Panc1 (cell line): Measurements from ENCODE around the gene MEGF11. TPM values are rescaled to one million over a fixed set of nuclear protein-coding genes. Genes with fewer than 3 reads are reported as not detected.

ENCODE experiments used
- ATAC-seq: fragments of 200-7000 bp; cut with Tn5 transposase; 2 replicates; pipeline ENCODE4 v1.9.1; 2020; ENCODE audit warnings: mild to moderate bottlenecking, moderate library complexity
- BruUV-seq: library from RNA; stranded (reverse); fragments of 400-500 nt; replicated peaks from 2 replicates; lab custom pipeline; 2021; lab: Mats Ljungman, UMichigan
- CTCF ChIA-PET: fragments of 300-600 bp; sonication (Branson Sonifier 250); formaldehyde crosslinking; loops from one replicate; lab custom pipeline; 2022; ENCODE audit warnings: antibody characterized with exemption; lab: Charles Lee
- POLR2A ChIA-PET: fragments of 300-600 bp; sonication (Branson Sonifier 250); formaldehyde crosslinking; loops from one replicate; lab custom pipeline; 2022; ENCODE audit warnings: antibody characterized with exemption; lab: Charles Lee
- DNase-seq: peaks from one replicate; pipeline ENCODE4 v3.0.0-alpha.2; 2010; ENCODE audit warnings: low read depth, low spot score
- H3K27ac ChIP-seq: 2 replicates; pipeline ENCODE4 v1.5.1; 2011; ENCODE audit warnings: mild to moderate bottlenecking, low read length, inconsistent platforms
- H3K27me3 ChIP-seq: fragments of 200-500 bp; sonication (Bioruptor generic); 2 replicates; pipeline ENCODE4 v1.6.0; 2014; ENCODE audit warnings: low read length, inconsistent platforms; ENCODE audit not compliant: control insufficient read depth, insufficient read depth
- H3K36me3 ChIP-seq: fragments of 200-500 bp; sonication (Bioruptor generic); 2 replicates; pipeline ENCODE4 v1.5.1; 2014; ENCODE audit warnings: inconsistent platforms, mild to moderate bottlenecking, low read length, moderate library complexity; ENCODE audit not compliant: control insufficient read depth, insufficient read depth
- H3K4me1 ChIP-seq: 2 replicates; pipeline ENCODE4 v1.5.1; 2011; ENCODE audit warnings: inconsistent platforms, mild to moderate bottlenecking, low read length, moderate library complexity; ENCODE audit not compliant: control insufficient read depth, insufficient read depth
- H3K4me3 ChIP-seq, 2 experiments: 2 replicates each; pipeline ENCODE4 v1.5.1; 2011 to 2012; ENCODE audit warnings: low read depth in 2 of 2, low read length in 2 of 2, mild to moderate bottlenecking in 2 of 2, inconsistent platforms in 1 of 2, moderate library complexity in 1 of 2
- H3K9me3 ChIP-seq: fragments of 200-500 bp; sonication (Bioruptor generic); 2 replicates; pipeline ENCODE4 v1.5.1; 2014; ENCODE audit warnings: low read depth, mild to moderate bottlenecking, inconsistent platforms, low read length, moderate library complexity; ENCODE audit not compliant: control insufficient read depth, insufficient read depth
- CTCF ChIP-seq: fragments of 450-650 bp; IDR thresholded peaks from 2 replicates; pipeline ENCODE4 v1.5.1; 2017; ENCODE audit warnings: mild to moderate bottlenecking
- POLR2AphosphoS5 ChIP-seq: IDR thresholded peaks from 2 replicates; pipeline ENCODE4 v1.6.1; 2012; ENCODE audit warnings: mild to moderate bottlenecking, low read depth, low read length, moderate library complexity
- SIN3A ChIP-seq: IDR thresholded peaks from 2 replicates; pipeline ENCODE4 v1.6.1; 2012; ENCODE audit warnings: low read depth, mild to moderate bottlenecking, low read length, moderate library complexity, borderline replicate concordance; ENCODE audit not compliant: insufficient read depth
- TCF7L2 ChIP-seq: IDR thresholded peaks from 2 replicates; pipeline ENCODE4 v1.6.1; 2011; ENCODE audit warnings: mild to moderate bottlenecking, low read depth, low read length, inconsistent platforms
- in situ Hi-C: cut with HindIII; loops from 2 replicates; pipeline ENCODE4 v1.10.0; 2016; ENCODE audit warnings: low sequenced_read_pairs, low pct_unique_long_range_greater_than_20kb
- intact Hi-C: fragments of 100-400 bp; cut with micrococcal nuclease; formaldehyde crosslinking; loops from one replicate; pipeline ENCODE4 v1.10.0; 2022; ENCODE audit not compliant: unreplicated experiment
- total RNA-seq: library from RNA; stranded (reverse); gene quantifications from one replicate; pipeline ENCODE4 v1.2.1, GENCODE V29; 2021; ENCODE audit not compliant: unreplicated experiment
- TF ChIP-seq, protein P1 (sequence below), 2 experiments: IDR thresholded peaks; 2 replicates each; pipeline ENCODE4 v1.6.1; 2011 to 2012; ENCODE audit warnings: low read depth in 2 of 2, control low read depth in 1 of 2, low read length in 1 of 2, mild to moderate bottlenecking in 1 of 2, moderate library complexity in 1 of 2; ENCODE audit not compliant: insufficient read depth in 1 of 2

MEGF11 gene
- total RNA-seq, 1 experiment from 2014 or later = 0.95 TPM

DNA sequence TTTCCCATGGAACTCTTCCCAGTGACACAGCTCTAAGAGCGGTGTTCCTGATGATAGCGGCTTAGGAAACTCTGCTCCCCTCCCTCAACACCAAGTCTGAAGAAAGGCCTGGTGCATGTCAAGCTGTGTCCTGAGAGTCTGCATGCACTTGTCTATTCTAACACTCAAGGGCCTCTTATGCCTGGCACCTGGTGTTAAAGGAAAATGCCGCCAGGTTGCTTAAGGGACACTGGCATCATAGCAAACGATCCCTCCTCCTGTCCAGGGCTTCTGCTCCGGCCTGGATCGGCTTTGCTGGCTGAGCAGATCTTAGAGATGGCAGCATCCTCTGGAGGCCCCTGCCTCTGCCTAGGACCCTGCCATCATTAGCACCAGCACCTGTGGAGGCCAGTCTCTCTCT is 121.7 kb downstream of the MEGF11 start:
- in situ Hi-C loops = no loop called here
- TF ChIP-seq POLR2AphosphoS5 = no peak
- TF ChIP-seq CTCF = no peak
- TF ChIP-seq SIN3A = no peak
- TF ChIP-seq, protein P1, sequence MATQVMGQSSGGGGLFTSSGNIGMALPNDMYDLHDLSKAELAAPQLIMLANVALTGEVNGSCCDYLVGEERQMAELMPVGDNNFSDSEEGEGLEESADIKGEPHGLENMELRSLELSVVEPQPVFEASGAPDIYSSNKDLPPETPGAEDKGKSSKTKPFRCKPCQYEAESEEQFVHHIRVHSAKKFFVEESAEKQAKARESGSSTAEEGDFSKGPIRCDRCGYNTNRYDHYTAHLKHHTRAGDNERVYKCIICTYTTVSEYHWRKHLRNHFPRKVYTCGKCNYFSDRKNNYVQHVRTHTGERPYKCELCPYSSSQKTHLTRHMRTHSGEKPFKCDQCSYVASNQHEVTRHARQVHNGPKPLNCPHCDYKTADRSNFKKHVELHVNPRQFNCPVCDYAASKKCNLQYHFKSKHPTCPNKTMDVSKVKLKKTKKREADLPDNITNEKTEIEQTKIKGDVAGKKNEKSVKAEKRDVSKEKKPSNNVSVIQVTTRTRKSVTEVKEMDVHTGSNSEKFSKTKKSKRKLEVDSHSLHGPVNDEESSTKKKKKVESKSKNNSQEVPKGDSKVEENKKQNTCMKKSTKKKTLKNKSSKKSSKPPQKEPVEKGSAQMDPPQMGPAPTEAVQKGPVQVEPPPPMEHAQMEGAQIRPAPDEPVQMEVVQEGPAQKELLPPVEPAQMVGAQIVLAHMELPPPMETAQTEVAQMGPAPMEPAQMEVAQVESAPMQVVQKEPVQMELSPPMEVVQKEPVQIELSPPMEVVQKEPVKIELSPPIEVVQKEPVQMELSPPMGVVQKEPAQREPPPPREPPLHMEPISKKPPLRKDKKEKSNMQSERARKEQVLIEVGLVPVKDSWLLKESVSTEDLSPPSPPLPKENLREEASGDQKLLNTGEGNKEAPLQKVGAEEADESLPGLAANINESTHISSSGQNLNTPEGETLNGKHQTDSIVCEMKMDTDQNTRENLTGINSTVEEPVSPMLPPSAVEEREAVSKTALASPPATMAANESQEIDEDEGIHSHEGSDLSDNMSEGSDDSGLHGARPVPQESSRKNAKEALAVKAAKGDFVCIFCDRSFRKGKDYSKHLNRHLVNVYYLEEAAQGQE (IDR thresholded peaks at IDR 0.05; ENCODE audit: insufficient read depth in 1 of 2, low read depth in 2 of 2, low read length in 1 of 2) = no peak
- no peak for TF ChIP-seq TCF7L2
- CTCF ChIA-PET = no interaction called here

DNA sequence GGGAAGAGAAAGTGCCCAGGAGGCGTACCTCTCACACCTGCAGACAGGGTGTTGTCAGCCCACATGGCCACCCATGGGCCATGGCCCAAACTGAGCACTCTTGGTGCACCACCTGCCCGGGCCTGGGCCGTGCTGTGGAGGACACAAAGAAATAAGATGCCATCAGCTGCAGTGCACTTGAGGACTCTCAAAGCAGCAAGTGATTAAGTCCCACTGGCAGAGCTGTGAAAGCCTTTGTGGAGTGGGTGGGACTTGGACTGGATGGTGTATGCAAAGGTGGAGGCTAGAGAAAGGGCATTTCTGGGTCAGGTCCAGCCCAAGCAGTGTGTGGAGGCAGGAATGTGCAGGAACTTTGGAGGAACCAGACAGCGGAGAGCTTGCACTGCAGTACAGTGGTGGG is 122.3 kb downstream of the MEGF11 start:
- Histone ChIP-seq H3K4me3 (no peak overlapping the region), H3K9me3 (no peaks in the 10 kb centered on the region), H3K27me3 (peaks cover 11% of the 10 kb centered on the region), H3K4me1 (no peaks in the 10 kb centered on the region; the same call in 1 of the 2 replicates), H3K27ac (no peak overlapping the region), H3K36me3 (no peaks in the 10 kb centered on the region)
- ChIA-PET POLR2A (no interaction called here), CTCF (no interaction called here)
- no peak for TF ChIP-seq POLR2AphosphoS5
- TF ChIP-seq CTCF = no peak
- TF ChIP-seq TCF7L2 = no peak
- TF ChIP-seq SIN3A = no peak
- TF ChIP-seq, protein P1 (IDR thresholded peaks at IDR 0.05; ENCODE audit: insufficient read depth in 1 of 2, low read depth in 2 of 2, low read length in 1 of 2) = no peak
- DNase-seq = no peak
- in situ Hi-C loops = no loop called here
- intact Hi-C loops = no loop called here
- BruUV-seq = no TSS peak
- ATAC-seq = no peak

More for the DNA sequence above, 121.7 kb downstream of the MEGF11 start:
- Histone ChIP-seq H3K9me3 (no peaks in the 10 kb centered on the region), H3K4me1 (no peaks in the 10 kb centered on the region; the same call in 1 of the 2 replicates), H3K36me3 (no peaks in the 10 kb centered on the region), H3K27me3 (peaks cover 11% of the 10 kb centered on the region), H3K4me3 (no peak overlapping the region), H3K27ac (no peak overlapping the region)
- intact Hi-C loops = no loop called here
- ATAC-seq (no peak), DNase-seq (no peak)
- BruUV-seq = no TSS peak
- POLR2A ChIA-PET = no interaction called here
